Keratinocyte (primary cell): ENCODE results near the gene KDM3A.

ENCODE experiments used
- EZH2 ChIP-seq: IDR thresholded peaks from one replicate; pipeline ENCODE4 v1.6.1; 2012; ENCODE audit warnings: inconsistent platforms, mild to moderate bottlenecking, low read length, moderate library complexity
- TF ChIP-seq, protein P1 (sequence below), 3 experiments: IDR thresholded peaks in 1 of 3; conservative IDR thresholded peaks in 1 of 3; optimal IDR thresholded peaks in 1 of 3; 2 replicates in 2 of 3; 3 replicates in 1 of 3; pipeline versions ENCODE3 to v1.5.1; 2011; ENCODE audit warnings: low read length in 3 of 3, mild to moderate bottlenecking in 3 of 3, moderate library complexity in 2 of 3, control low read depth in 1 of 3, inconsistent platforms in 1 of 3; ENCODE audit not compliant: insufficient read depth in 2 of 3; ENCODE audit errors: extremely low read depth in 1 of 3

DNA sequence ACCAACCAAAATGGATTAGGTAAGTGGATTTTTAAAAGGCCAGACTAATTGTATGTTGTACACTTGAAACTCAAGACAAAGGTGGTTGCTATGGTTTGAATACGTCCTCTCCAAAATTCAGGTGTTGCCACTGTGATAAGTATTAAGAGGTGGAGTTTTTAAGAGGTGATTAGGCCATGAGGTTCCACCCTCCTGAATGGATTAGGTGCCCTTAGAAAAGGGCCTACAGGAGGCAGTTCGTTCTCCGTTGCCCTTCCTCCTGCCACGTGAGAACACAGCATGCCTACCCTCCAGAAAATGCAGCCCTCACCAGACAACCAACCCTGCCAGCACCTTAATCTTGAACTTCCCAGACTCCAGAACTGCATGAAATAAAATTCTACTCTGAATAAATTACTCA lies 70.9 kb downstream of the KDM3A start:
- TF ChIP-seq, protein P1, sequence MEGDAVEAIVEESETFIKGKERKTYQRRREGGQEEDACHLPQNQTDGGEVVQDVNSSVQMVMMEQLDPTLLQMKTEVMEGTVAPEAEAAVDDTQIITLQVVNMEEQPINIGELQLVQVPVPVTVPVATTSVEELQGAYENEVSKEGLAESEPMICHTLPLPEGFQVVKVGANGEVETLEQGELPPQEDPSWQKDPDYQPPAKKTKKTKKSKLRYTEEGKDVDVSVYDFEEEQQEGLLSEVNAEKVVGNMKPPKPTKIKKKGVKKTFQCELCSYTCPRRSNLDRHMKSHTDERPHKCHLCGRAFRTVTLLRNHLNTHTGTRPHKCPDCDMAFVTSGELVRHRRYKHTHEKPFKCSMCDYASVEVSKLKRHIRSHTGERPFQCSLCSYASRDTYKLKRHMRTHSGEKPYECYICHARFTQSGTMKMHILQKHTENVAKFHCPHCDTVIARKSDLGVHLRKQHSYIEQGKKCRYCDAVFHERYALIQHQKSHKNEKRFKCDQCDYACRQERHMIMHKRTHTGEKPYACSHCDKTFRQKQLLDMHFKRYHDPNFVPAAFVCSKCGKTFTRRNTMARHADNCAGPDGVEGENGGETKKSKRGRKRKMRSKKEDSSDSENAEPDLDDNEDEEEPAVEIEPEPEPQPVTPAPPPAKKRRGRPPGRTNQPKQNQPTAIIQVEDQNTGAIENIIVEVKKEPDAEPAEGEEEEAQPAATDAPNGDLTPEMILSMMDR (optimal IDR thresholded peaks at IDR 0.05 in 1 of 3, IDR thresholded peaks at IDR 0.05 in 1 of 3, conservative IDR thresholded peaks at IDR 0.05 in 1 of 3; ENCODE audit: extremely low read depth in 1 of 3, insufficient read depth in 2 of 3, low read length in 3 of 3) = no peak
- TF ChIP-seq EZH2 = no peak
